Superior temporal gyrus (tissue), 1 donor: ENCODE results near the gene MAP3K21.

ENCODE experiments used
- DNase-seq: peaks from one replicate; pipeline ENCODE4 v3.0.0-alpha.2; 2016; ENCODE audit errors: extremely low spot score

Gene MAP3K21

GRCh38 chr1:233326319-233326718 is 1.2 kb upstream of the MAP3K21 start:
- DNase-seq = no peak

- no peak for DNase-seq
Observed at GRCh38 chr1:233326811-233327650, 493 bp upstream of the MAP3K21 start.

- DNase-seq = no peak
Observed at GRCh38 chr1:233328142-233328921, 808 bp downstream of the MAP3K21 start.

GRCh38 chr1:233331676-233332519 is 4.4 kb downstream of the MAP3K21 start:
- no peak for DNase-seq

GRCh38 chr1:233333086-233333485 is 5.6 kb downstream of the MAP3K21 start:
- DNase-seq = no peak

GRCh38 chr1:233334092-233334491 is 6.6 kb downstream of the MAP3K21 start:
- DNase-seq = no peak

GRCh38 chr1:233336554-233337456 is 9.3 kb downstream of the MAP3K21 start:
- no peak for DNase-seq

- DNase-seq = no peak
Observed at GRCh38 chr1:233337505-233337904, 10.0 kb downstream of the MAP3K21 start.

GRCh38 chr1:233338102-233338501 is 10.6 kb downstream of the MAP3K21 start:
- DNase-seq = no peak

- no peak for DNase-seq
Observed at GRCh38 chr1:233340031-233340555, 12.6 kb downstream of the MAP3K21 start.

- no peak for DNase-seq
Observed at GRCh38 chr1:233340966-233341516, 13.5 kb downstream of the MAP3K21 start.

- no peak for DNase-seq
Observed at GRCh38 chr1:233342086-233342485, 14.6 kb downstream of the MAP3K21 start.

- DNase-seq = no peak
Observed at GRCh38 chr1:233343262-233343661, 15.7 kb downstream of the MAP3K21 start.

- no peak for DNase-seq
Observed at GRCh38 chr1:233347338-233347737, 19.8 kb downstream of the MAP3K21 start.

- no peak for DNase-seq
Observed at GRCh38 chr1:233349137-233349536, 21.6 kb downstream of the MAP3K21 start.

- DNase-seq = no peak
Observed at GRCh38 chr1:233354983-233355382, 27.5 kb downstream of the MAP3K21 start.

GRCh38 chr1:233355841-233356704 is 28.5 kb downstream of the MAP3K21 start:
- no peak for DNase-seq

GRCh38 chr1:233356705-233356987 is 29.1 kb downstream of the MAP3K21 start:
- DNase-seq = no peak

- DNase-seq = no peak
Observed at GRCh38 chr1:233357595-233358397, 30.3 kb downstream of the MAP3K21 start.
